GM23338 (cell line): ENCODE results near the gene CASR. TPM values are rescaled to one million over a fixed set of nuclear protein-coding genes. Genes with fewer than 3 reads are reported as not detected.

Source experiments
- ATAC-seq: fragments of 200-7000 bp; cut with Tn5 transposase; 3 replicates; pipeline ENCODE4 v1.9.1; 2020
- DNase-seq: peaks from one replicate; pipeline ENCODE4 v3.0.0-alpha.2; 2015; ENCODE audit warnings: low spot score
- H2AFZ ChIP-seq: fragments of 200-600 bp; sonication (generic); 2 replicates; pipeline ENCODE4 v1.8.0; 2016; ENCODE audit warnings: antibody characterized with exemption, mild to moderate bottlenecking, moderate library complexity
- H3F3A ChIP-seq: fragments of 200-600 bp; sonication (generic); replicated peaks from 2 replicates; pipeline ENCODE4 v1.8.0; 2017; ENCODE audit warnings: antibody characterized with exemption, mixed run types, low read depth
- H3K27ac ChIP-seq: fragments of 200-600 bp; sonication (generic); 2 replicates; pipeline ENCODE4 v1.6.1; 2016; ENCODE audit warnings: low read depth
- H3K27me3 ChIP-seq: fragments of 200-600 bp; sonication (generic); 2 replicates; pipeline ENCODE4 v1.8.0; 2016; ENCODE audit warnings: mild to moderate bottlenecking, mixed run types, moderate library complexity; ENCODE audit not compliant: insufficient read depth
- H3K36me3 ChIP-seq: fragments of 200-600 bp; sonication (generic); 2 replicates; pipeline ENCODE4 v1.8.0; 2016; ENCODE audit warnings: mild to moderate bottlenecking; ENCODE audit not compliant: insufficient read depth
- H3K4me1 ChIP-seq: fragments of 200-600 bp; sonication (generic); 2 replicates; pipeline ENCODE4 v1.8.0; 2016; ENCODE audit warnings: mild to moderate bottlenecking, moderate library complexity; ENCODE audit not compliant: insufficient read depth
- H3K4me2 ChIP-seq: fragments of 200-600 bp; sonication (generic); 2 replicates; pipeline ENCODE4 v1.7.1; 2017; ENCODE audit warnings: mixed run types
- H3K4me3 ChIP-seq: fragments of 200-600 bp; sonication (generic); 2 replicates; pipeline ENCODE4 v1.6.1; 2016; ENCODE audit warnings: mixed run types
- H3K79me2 ChIP-seq: fragments of 200-600 bp; sonication (generic); replicated peaks from 2 replicates; pipeline ENCODE4 v1.8.0; 2017; ENCODE audit warnings: mild to moderate bottlenecking; ENCODE audit not compliant: insufficient read depth
- H3K9me2 ChIP-seq: fragments of 200-600 bp; sonication (generic); 2 replicates; pipeline ENCODE4 v1.8.0; 2017; ENCODE audit not compliant: insufficient read depth
- H4K20me1 ChIP-seq: fragments of 200-600 bp; sonication (generic); replicated peaks from 2 replicates; pipeline ENCODE4 v1.8.0; 2017; ENCODE audit warnings: mild to moderate bottlenecking; ENCODE audit not compliant: insufficient read depth
- H3K27ac Mint-ChIP-seq: 2 replicates; pipeline ENCODE4 v1.8.0; 2020; ENCODE audit warnings: inconsistent platforms, mild to moderate bottlenecking, moderate library complexity, mixed read lengths
- H3K27me3 Mint-ChIP-seq: 3 replicates; pipeline ENCODE4 v1.8.0; 2022; ENCODE audit warnings: low read depth, mild to moderate bottlenecking, moderate library complexity, mixed read lengths, inconsistent platforms; ENCODE audit not compliant: insufficient read depth, poor library complexity
- H3K36me3 Mint-ChIP-seq: 3 replicates; pipeline ENCODE4 v1.8.0; 2021; ENCODE audit warnings: low read depth, mild to moderate bottlenecking, inconsistent platforms, moderate library complexity, mixed read lengths
- H3K4me1 Mint-ChIP-seq: 3 replicates; pipeline ENCODE4 v1.8.0; 2020; ENCODE audit warnings: mild to moderate bottlenecking, inconsistent platforms, mixed read lengths
- H3K4me3 Mint-ChIP-seq: 3 replicates; pipeline ENCODE4 v1.8.0; 2021; ENCODE audit warnings: moderate library complexity, mild to moderate bottlenecking, inconsistent platforms, mixed read lengths
- H3K9me3 Mint-ChIP-seq: 3 replicates; pipeline ENCODE4 v1.8.0; 2020; ENCODE audit warnings: moderate library complexity, mild to moderate bottlenecking, inconsistent platforms, mixed read lengths
- CREB1 ChIP-seq: fragments of 250-450 bp; sonication (Bioruptor Pico); IDR thresholded peaks from 2 replicates; pipeline ENCODE4 v1.5.0; 2020; ENCODE audit warnings: low read depth, mild to moderate bottlenecking, moderate library complexity
- CTCF ChIP-seq, 2 experiments: fragments of 200-600 bp in 1 of 2; sonication (generic) in 1 of 2; conservative IDR thresholded peaks; 2 replicates each; pipeline versions ENCODE4 v1.5.1 to v1.6.1; 2016 to 2017; ENCODE audit warnings: antibody characterized with exemption in 2 of 2, low read depth in 2 of 2, mild to moderate bottlenecking in 2 of 2, moderate library complexity in 1 of 2
- ETS1 ChIP-seq: IDR thresholded peaks from 2 replicates; pipeline ENCODE4 v1.6.1; 2016; ENCODE audit warnings: antibody characterized with exemption
- EZH2 ChIP-seq: fragments of 200-600 bp; sonication (generic); IDR thresholded peaks from one replicate; pipeline ENCODE4 v1.8.0; 2017; ENCODE audit warnings: antibody characterized with exemption, mild to moderate bottlenecking, low read depth; ENCODE audit not compliant: unreplicated experiment
- JUNB ChIP-seq: IDR thresholded peaks from one replicate; pipeline ENCODE4 v1.6.1; 2016; ENCODE audit warnings: antibody characterized with exemption; ENCODE audit not compliant: unreplicated experiment
- NANOG ChIP-seq: IDR thresholded peaks from 2 replicates; pipeline ENCODE4 v1.6.1; 2016; ENCODE audit warnings: antibody characterized with exemption, borderline replicate concordance
- POLR2AphosphoS5 ChIP-seq: IDR thresholded peaks from 2 replicates; pipeline ENCODE4 v1.6.1; 2016; ENCODE audit warnings: antibody characterized with exemption, low read depth
- REST ChIP-seq: IDR thresholded peaks from one replicate; pipeline ENCODE4 v1.6.1; 2018; ENCODE audit warnings: antibody characterized with exemption; ENCODE audit not compliant: unreplicated experiment
- STAT1 ChIP-seq: IDR thresholded peaks from one replicate; pipeline ENCODE4 v1.6.1; 2016; ENCODE audit warnings: antibody characterized with exemption; ENCODE audit not compliant: unreplicated experiment
- ZNF114 ChIP-seq: fragments of 250-450 bp; sonication (Bioruptor Pico); IDR thresholded peaks from 2 replicates; pipeline ENCODE4 v1.5.0; 2020; ENCODE audit warnings: mild to moderate bottlenecking, moderate library complexity
- ZNF331 ChIP-seq: fragments of 250-450 bp; sonication (Bioruptor Pico); IDR thresholded peaks from 2 replicates; pipeline ENCODE4 v1.5.0; 2020; ENCODE audit warnings: low read depth, mild to moderate bottlenecking, moderate library complexity
- polyA plus RNA-seq: library from polyadenylated mRNA; unstranded; fragments of >200 nt; fragmentation: Nextera tagmentation; extraction: Ambion mirVana; gene quantifications from 2 replicates; pipeline ENCODE4 v1.2.1, GENCODE V29; 2016
- total RNA-seq: library from RNA; depleted of rRNA; stranded (reverse); fragments of >200 nt; shearing (Covaris generic); gene quantifications from 2 replicates; pipeline ENCODE4 v1.2.3, GENCODE V29; 2014

CASR gene
- total and polyA plus RNA-seq, 2 experiments from 2014 or later, result 0.08 to 0.56 TPM

- TF ChIP-seq REST, result no peak
- no peak for TF ChIP-seq STAT1
- no peak for TF ChIP-seq CTCF (conservative IDR thresholded peaks at IDR 0.05; ENCODE audit: low read depth in 2 of 2)
- TF ChIP-seq EZH2, result no peak
- TF ChIP-seq CREB1 (CRISPR knock-in tag), result no peak
- TF ChIP-seq POLR2AphosphoS5, result no peak
- no peak for TF ChIP-seq ETS1
Observed at GRCh38 chr3:122215592-122216298, 32.3 kb downstream of the CASR start (continued).

DNA sequence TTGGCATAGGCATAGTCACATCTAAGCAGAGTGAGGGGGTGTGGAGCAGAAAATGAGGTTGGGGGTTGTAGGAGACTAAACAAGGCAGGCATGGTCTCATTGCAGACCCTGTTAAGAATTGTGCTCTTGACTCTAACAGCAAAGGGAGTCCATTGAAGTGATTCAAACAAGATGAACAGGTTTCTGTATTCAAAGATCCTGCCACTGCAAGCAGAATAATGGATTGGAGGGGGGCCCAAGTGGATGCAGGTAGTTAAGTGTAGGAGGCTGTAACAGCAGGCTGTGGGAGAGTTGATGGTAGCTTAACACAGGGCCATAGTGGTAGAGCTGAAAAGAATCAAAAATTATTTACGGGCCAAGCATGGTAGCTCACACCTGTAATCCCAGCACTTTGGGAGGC lies 34.4 kb downstream of the CASR start:
- Mint-ChIP-seq H3K4me3 (no peak overlapping the region), H3K27me3 (peaks cover 5% of the 10 kb centered on the region), H3K27ac (no peak overlapping the region; the same call in 1 of the 2 replicates), H3K36me3 (no peaks in the 10 kb centered on the region), H3K4me1 (peaks cover 3% of the 10 kb centered on the region; the same call in 2 of the 3 replicates), H3K9me3 (no peaks in the 10 kb centered on the region)
- no peak overlapping the region for H3K4me2 ChIP-seq
- no peaks in the 10 kb centered on the region for H3F3A ChIP-seq
- H3K4me1 ChIP-seq, result no peaks in the 10 kb centered on the region
- H3K27me3 ChIP-seq, result no peaks in the 10 kb centered on the region
- H3K4me3 ChIP-seq, result no peak overlapping the region
- peak; percentile 34; the same call in 1 of the 3 replicates for ATAC-seq
- no peak overlapping the region for H2AFZ ChIP-seq
- no peak for DNase-seq
- H3K9me2 ChIP-seq, result no peaks in the 10 kb centered on the region
- H3K79me2 ChIP-seq, result no peaks in the 10 kb centered on the region
- H4K20me1 ChIP-seq, result no peaks in the 10 kb centered on the region
- H3K36me3 ChIP-seq, result no peaks in the 10 kb centered on the region
- H3K27ac ChIP-seq, result no peak overlapping the region
- TF ChIP-seq NANOG (no peak), POLR2AphosphoS5 (no peak), ZNF331 (CRISPR knock-in tag) (no peak), JUNB (no peak), ZNF114 (CRISPR knock-in tag) (no peak), EZH2 (no peak), ETS1 (no peak), REST (no peak)
